ENCODE measurements around the gene ATP9B.

DNA sequence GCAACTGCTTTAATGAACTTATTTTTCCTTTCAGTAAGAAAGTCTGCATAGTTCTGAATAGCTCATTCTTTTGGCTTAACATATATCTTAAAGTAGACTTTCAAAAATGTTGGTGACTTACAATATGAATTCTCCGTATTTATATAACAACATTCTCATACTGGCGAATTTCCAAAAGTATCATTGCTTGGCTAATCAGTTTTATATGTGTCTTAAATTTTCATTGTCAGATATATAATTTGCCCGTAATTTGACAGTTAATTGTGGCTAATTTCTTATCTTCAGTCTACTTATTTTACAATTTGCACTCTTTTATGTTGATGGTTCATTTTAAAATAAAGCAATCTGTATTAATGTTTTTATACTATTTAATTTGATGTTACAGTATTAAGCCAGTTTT is 144.9 kb downstream of the ATP9B start:
- TF ChIP-seq POLR2A (IDR thresholded peaks at IDR 0.05; ENCODE audit: borderline replicate concordance, extremely low read depth, insufficient read depth, insufficient read length) = no peak
- no peak for TF ChIP-seq SP1 (IDR thresholded peaks at IDR 0.05; ENCODE audit: low read depth)

Data from HCT116 (cell line).